ENCODE measurements around the gene OVCH2. TPM values are rescaled to one million over a fixed set of nuclear protein-coding genes. Genes with fewer than 3 reads are reported as not detected.

OVCH2 gene
- polyA plus RNA-seq, 3 donors, result not detected

GRCh38 chr11:7686761-7687160 is 19.5 kb downstream of the OVCH2 start:
- Histone ChIP-seq H4K20me1 (ENCODE audit: insufficient read depth, low read length) (no peaks in the 10 kb centered on the region), H3K9me3 (replicated peaks in 1 of 2; ENCODE audit: control insufficient read depth in 1 of 2, insufficient read depth in 1 of 2, low read length in 2 of 2) (no peaks in the 10 kb centered on the region), H3K36me3 (replicated peaks in 1 of 2; ENCODE audit: control insufficient read depth in 1 of 2, insufficient read depth in 2 of 2, low read length in 2 of 2) (no peaks in the 10 kb centered on the region), H3K9ac (ENCODE audit: insufficient read depth, low read length, poor library complexity, severe bottlenecking) (no peak overlapping the region), H3K27me3 (ENCODE audit: control insufficient read depth in 2 of 2, insufficient read depth in 2 of 2, low read length in 2 of 2) (peaks cover 12 to 28% of the 10 kb centered on the region in 2 donors), H3K27ac (ENCODE audit: low read depth in 1 of 2, low read length in 2 of 2) (no peak overlapping the region), H3K79me2 (ENCODE audit: insufficient read depth, low read length) (no peaks in the 10 kb centered on the region), H3K4me3 (replicated peaks in 1 of 3; ENCODE audit: low read depth in 2 of 3, low read length in 3 of 3) (no peak overlapping the region), H3K4me2 (replicated peaks; ENCODE audit: extremely low read depth, low read length, poor library complexity, severe bottlenecking) (no peak overlapping the region), H3K4me1 (ENCODE audit: control insufficient read depth in 1 of 2, insufficient read depth in 2 of 2, low read length in 2 of 2) (no peaks in the 10 kb centered on the region), H2AFZ (ENCODE audit: insufficient read depth, low read depth, low read length, poor library complexity, severe bottlenecking) (no peak overlapping the region)
- intact Hi-C loops (cut with micrococcal nuclease), result no loop called here
- no peak for DNase-seq
- Mint-ChIP-seq H3K9me3 (no peaks in the 10 kb centered on the region), H3K36me3 (no peaks in the 10 kb centered on the region), H3K4me1 (no peaks in the 10 kb centered on the region), H3K4me3 (no peak overlapping the region), H3K27ac (no peak overlapping the region), H3K27me3 (ENCODE audit: low read depth in 3 of 3) (peaks cover 14 to 23% (median 16%) of the 10 kb centered on the region in 3 donors)
- no CpG with 5 or more reads among the region's 4 CpGs for WGBS (ENCODE audit: insufficient coverage)
- no peak for TF ChIP-seq CTCF (IDR thresholded peaks at IDR 0.05)

GRCh38 chr11:7683571-7683970 is 22.7 kb downstream of the OVCH2 start:
- H4K20me1 ChIP-seq (ENCODE audit: insufficient read depth, low read length), result no peaks in the 10 kb centered on the region
- Mint-ChIP-seq H3K27me3 (ENCODE audit: low read depth in 3 of 3) (peaks cover 8 to 33% (median 11%) of the 10 kb centered on the region in 3 donors), H3K4me3 (no peak overlapping the region), H3K27ac (no peak overlapping the region), H3K36me3 (no peaks in the 10 kb centered on the region), H3K4me1 (no peaks in the 10 kb centered on the region), H3K9me3 (peaks cover under 1 to 10% (median 3%) of the 10 kb centered on the region in 7 donors)
- 78% methylated on average over 2 of the region's 2 CpGs for WGBS (ENCODE audit: insufficient coverage)
- peaks cover 0 to 2% of the 10 kb centered on the region in 2 donors for H3K9me3 ChIP-seq (replicated peaks in 1 of 2; ENCODE audit: control insufficient read depth in 1 of 2, insufficient read depth in 1 of 2, low read length in 2 of 2)
- no peak overlapping the region for H2AFZ ChIP-seq (ENCODE audit: insufficient read depth, low read depth, low read length, poor library complexity, severe bottlenecking)
- H3K4me1 ChIP-seq (ENCODE audit: control insufficient read depth in 1 of 2, insufficient read depth in 2 of 2, low read length in 2 of 2), result no peaks in the 10 kb centered on the region
- no peak overlapping the region for H3K4me2 ChIP-seq (replicated peaks; ENCODE audit: extremely low read depth, low read length, poor library complexity, severe bottlenecking)
- TF ChIP-seq CTCF (IDR thresholded peaks at IDR 0.05), result no peak
- no peak overlapping the region for H3K4me3 ChIP-seq (replicated peaks in 1 of 3; ENCODE audit: low read depth in 2 of 3, low read length in 3 of 3)
- peaks cover 7 to 22% of the 10 kb centered on the region in 2 donors for H3K27me3 ChIP-seq (ENCODE audit: control insufficient read depth in 2 of 2, insufficient read depth in 2 of 2, low read length in 2 of 2)
- H3K27ac ChIP-seq (ENCODE audit: low read depth in 1 of 2, low read length in 2 of 2), result no peak overlapping the region
- intact Hi-C loops (cut with micrococcal nuclease), result no loop called here
- H3K79me2 ChIP-seq (ENCODE audit: insufficient read depth, low read length), result no peaks in the 10 kb centered on the region
- no peak overlapping the region for H3K9ac ChIP-seq (ENCODE audit: insufficient read depth, low read length, poor library complexity, severe bottlenecking)
- no peaks in the 10 kb centered on the region for H3K36me3 ChIP-seq (replicated peaks in 1 of 2; ENCODE audit: control insufficient read depth in 1 of 2, insufficient read depth in 2 of 2, low read length in 2 of 2)
- DNase-seq, result no peak

Measured in CD14-positive monocyte (primary cell).